Smooth muscle cell (in vitro differentiated cells): ENCODE results near the gene KCNIP1. TPM values are rescaled to one million over a fixed set of nuclear protein-coding genes. Genes with fewer than 3 reads are reported as not detected.

Source experiments
- DNase-seq: peaks from one replicate; lab custom pipeline; 2025; ENCODE audit not compliant: unreplicated experiment; lab: John Stamatoyannopoulos, UW
- H2AFZ ChIP-seq: fragments of 200-600 bp; sonication (generic); 2 replicates; pipeline ENCODE4 v1.6.0; 2016; ENCODE audit warnings: antibody characterized with exemption, low read depth, mild to moderate bottlenecking
- H3F3A ChIP-seq: fragments of 200-600 bp; sonication (generic); 2 replicates; pipeline ENCODE4 v1.6.0; 2017; ENCODE audit warnings: antibody characterized with exemption, low read depth
- H3K27ac ChIP-seq: fragments of 200-600 bp; sonication (generic); 2 replicates; pipeline ENCODE4 v1.5.1; 2016; ENCODE audit warnings: low read depth, mild to moderate bottlenecking
- H3K27me3 ChIP-seq: fragments of 200-600 bp; sonication (generic); 2 replicates; pipeline ENCODE4 v1.6.1; 2016; ENCODE audit warnings: low read depth, mild to moderate bottlenecking
- H3K36me3 ChIP-seq: fragments of 200-600 bp; sonication (generic); 2 replicates; pipeline ENCODE4 v1.5.1; 2016; ENCODE audit warnings: low read depth
- H3K4me1 ChIP-seq: fragments of 200-600 bp; sonication (generic); 2 replicates; pipeline ENCODE4 v1.5.1; 2016; ENCODE audit warnings: low read depth
- H3K4me2 ChIP-seq: fragments of 200-600 bp; sonication (generic); 2 replicates; pipeline ENCODE4 v1.6.0; 2016; ENCODE audit warnings: mild to moderate bottlenecking
- H3K4me3 ChIP-seq: fragments of 200-600 bp; sonication (generic); 2 replicates; pipeline ENCODE4 v1.5.1; 2016; ENCODE audit warnings: mild to moderate bottlenecking
- H3K79me2 ChIP-seq: fragments of 200-600 bp; sonication (generic); 2 replicates; pipeline ENCODE4 v1.6.0; 2016; ENCODE audit warnings: low read depth, mild to moderate bottlenecking
- H3K9ac ChIP-seq: fragments of 200-600 bp; sonication (generic); 2 replicates; pipeline ENCODE4 v1.6.0; 2016; ENCODE audit warnings: low read depth
- H3K9me3 ChIP-seq: fragments of 200-600 bp; sonication (generic); replicated peaks from 2 replicates; pipeline ENCODE4 v1.5.1; 2016; ENCODE audit warnings: low read depth
- H4K20me1 ChIP-seq: fragments of 200-600 bp; sonication (generic); 2 replicates; pipeline ENCODE4 v1.6.0; 2016; ENCODE audit warnings: low read depth
- WGBS: methylation state at CpG from one replicate; pipeline ENCODE4 v1.1.7; 2016; ENCODE audit warnings: low lambda C conversion rate; 5-methylcytosine and 5-hydroxymethylcytosine counted together
- polyA plus RNA-seq: library from polyadenylated mRNA; unstranded; fragments of >200 nt; fragmentation: Nextera tagmentation; extraction: Ambion mirVana; gene quantifications from 2 replicates; pipeline ENCODE4 v1.2.1, GENCODE V29; 2016
- total RNA-seq: library from RNA; depleted of rRNA; stranded (reverse); fragments of >200 nt; gene quantifications from 2 replicates; pipeline ENCODE4 v1.2.3, GENCODE V29; 2014
- TF ChIP-seq, protein P1 (sequence below): fragments of 200-600 bp; sonication (generic); IDR thresholded peaks from 2 replicates; pipeline ENCODE4 v1.5.1; 2017; ENCODE audit warnings: borderline replicate concordance, mild to moderate bottlenecking, antibody characterized with exemption; ENCODE audit not compliant: insufficient read depth, poor library complexity, severe bottlenecking

The KCNIP1 gene
- total and polyA plus RNA-seq, 2 experiments from 2014 or later, result 0.50 TPM; not detected in 1

DNA sequence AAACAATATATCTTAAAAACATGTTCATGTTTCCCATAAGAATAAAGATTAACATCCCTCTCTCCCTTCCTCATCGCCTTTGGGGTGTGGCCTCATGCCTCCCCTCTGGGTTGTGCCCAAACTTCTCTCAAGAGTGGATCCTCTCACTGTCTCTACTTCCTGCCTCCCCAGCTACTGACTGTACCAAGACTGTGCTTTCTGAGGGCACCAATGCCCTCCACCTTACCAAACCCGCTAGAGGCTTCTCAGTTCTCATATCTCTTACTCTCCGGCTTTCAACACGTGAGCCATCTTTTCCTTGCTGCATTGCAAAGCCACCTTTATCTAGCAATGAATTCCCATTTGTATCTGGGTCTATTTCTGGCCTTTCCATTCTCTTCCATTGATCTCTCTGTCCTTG is 34.4 kb upstream of the KCNIP1 start:
- H4K20me1 ChIP-seq, result no peaks in the 10 kb centered on the region
- H3K27ac ChIP-seq, result no peak overlapping the region
- no peaks in the 10 kb centered on the region for H3F3A ChIP-seq
- H3K4me1 ChIP-seq, result no peaks in the 10 kb centered on the region
- DNase-seq, result no peak
- H3K4me3 ChIP-seq, result no peak overlapping the region
- H3K9me3 ChIP-seq, result no peaks in the 10 kb centered on the region
- no peak overlapping the region for H3K9ac ChIP-seq
- H3K4me2 ChIP-seq, result no peak overlapping the region
- no peaks in the 10 kb centered on the region for H3K36me3 ChIP-seq
- no peak overlapping the region for H2AFZ ChIP-seq
- 98% methylated on average over 4 of the region's 4 CpGs for WGBS
- TF ChIP-seq, protein P1, sequence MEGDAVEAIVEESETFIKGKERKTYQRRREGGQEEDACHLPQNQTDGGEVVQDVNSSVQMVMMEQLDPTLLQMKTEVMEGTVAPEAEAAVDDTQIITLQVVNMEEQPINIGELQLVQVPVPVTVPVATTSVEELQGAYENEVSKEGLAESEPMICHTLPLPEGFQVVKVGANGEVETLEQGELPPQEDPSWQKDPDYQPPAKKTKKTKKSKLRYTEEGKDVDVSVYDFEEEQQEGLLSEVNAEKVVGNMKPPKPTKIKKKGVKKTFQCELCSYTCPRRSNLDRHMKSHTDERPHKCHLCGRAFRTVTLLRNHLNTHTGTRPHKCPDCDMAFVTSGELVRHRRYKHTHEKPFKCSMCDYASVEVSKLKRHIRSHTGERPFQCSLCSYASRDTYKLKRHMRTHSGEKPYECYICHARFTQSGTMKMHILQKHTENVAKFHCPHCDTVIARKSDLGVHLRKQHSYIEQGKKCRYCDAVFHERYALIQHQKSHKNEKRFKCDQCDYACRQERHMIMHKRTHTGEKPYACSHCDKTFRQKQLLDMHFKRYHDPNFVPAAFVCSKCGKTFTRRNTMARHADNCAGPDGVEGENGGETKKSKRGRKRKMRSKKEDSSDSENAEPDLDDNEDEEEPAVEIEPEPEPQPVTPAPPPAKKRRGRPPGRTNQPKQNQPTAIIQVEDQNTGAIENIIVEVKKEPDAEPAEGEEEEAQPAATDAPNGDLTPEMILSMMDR, result no peak
- H3K79me2 ChIP-seq, result no peaks in the 10 kb centered on the region
- H3K27me3 ChIP-seq, result no peaks in the 10 kb centered on the region

DNA sequence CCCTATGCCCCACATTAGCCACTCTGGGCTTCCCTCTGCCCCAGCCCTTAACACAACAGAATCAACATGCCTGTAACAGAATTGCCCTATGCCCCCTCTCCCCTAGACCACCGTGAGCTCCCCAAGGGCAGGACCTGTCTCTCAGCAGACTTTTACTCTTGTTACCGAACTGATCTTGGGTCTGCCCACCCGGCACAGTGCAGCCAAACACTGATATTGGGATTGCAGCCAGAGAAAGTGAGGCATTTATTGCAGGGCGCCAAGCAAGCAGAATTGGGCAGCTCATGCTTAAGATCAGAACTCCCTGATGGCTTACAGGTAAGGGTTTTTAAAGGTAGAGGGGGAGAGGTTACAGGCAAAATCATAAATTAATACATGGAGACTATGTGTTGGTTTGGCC is 33.5 kb upstream of the KCNIP1 start:
- no peaks in the 10 kb centered on the region for H3K27me3 ChIP-seq
- no peak overlapping the region for H3K4me2 ChIP-seq
- TF ChIP-seq, protein P1, result no peak
- H3K9ac ChIP-seq, result no peak overlapping the region
- no peaks in the 10 kb centered on the region for H3F3A ChIP-seq
- no peaks in the 10 kb centered on the region for H3K9me3 ChIP-seq
- WGBS, result 84% methylated on average over 4 of the region's 4 CpGs
- H3K27ac ChIP-seq, result no peak overlapping the region
- H3K4me3 ChIP-seq, result no peak overlapping the region
- DNase-seq, result no peak
- no peak overlapping the region for H2AFZ ChIP-seq
- no peaks in the 10 kb centered on the region for H3K79me2 ChIP-seq
- H3K36me3 ChIP-seq, result no peaks in the 10 kb centered on the region
- no peaks in the 10 kb centered on the region for H4K20me1 ChIP-seq
- peaks cover 2% of the 10 kb centered on the region for H3K4me1 ChIP-seq

DNA sequence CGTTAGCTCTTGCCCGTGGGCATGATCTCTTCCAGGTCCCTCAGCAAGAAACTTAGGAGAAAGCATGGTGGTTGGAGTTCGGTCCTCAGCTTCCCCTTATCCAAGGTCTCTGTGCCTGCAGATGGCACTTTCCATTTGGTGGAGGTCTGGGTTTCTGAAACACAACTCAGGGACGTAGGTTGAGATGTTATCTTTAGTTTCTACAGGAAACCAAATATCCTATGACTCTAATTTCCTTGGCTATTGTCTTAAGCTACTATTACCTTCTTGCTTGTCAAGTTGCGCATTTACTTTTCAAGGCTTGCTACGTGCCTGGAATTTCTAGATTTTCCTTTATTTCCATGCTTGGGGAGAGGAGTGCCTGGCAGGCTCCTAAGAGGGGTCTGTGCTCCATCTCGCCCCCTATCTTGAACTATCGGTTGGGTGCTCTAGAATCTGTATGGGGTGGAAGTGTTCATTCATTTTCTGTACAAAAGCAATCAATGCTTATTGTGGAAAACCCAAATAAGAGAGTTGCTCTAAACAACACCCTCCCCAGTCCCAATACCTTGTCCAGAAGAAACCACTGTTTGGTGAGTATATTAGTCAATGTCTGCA is 32.9 kb upstream of the KCNIP1 start:
- Histone ChIP-seq H3K27me3 (no peaks in the 10 kb centered on the region), H3K4me3 (no peak overlapping the region), H3K4me2 (no peak overlapping the region), H3K27ac (no peak overlapping the region), H3K36me3 (no peaks in the 10 kb centered on the region), H3K9me3 (no peaks in the 10 kb centered on the region), H3F3A (no peaks in the 10 kb centered on the region), H3K9ac (no peak overlapping the region), H2AFZ (no peak overlapping the region), H3K79me2 (no peaks in the 10 kb centered on the region), H3K4me1 (peaks cover 5% of the 10 kb centered on the region), H4K20me1 (no peaks in the 10 kb centered on the region)
- TF ChIP-seq, protein P1, result no peak
- DNase-seq, result no peak
- WGBS, result 85% methylated on average over 8 of the region's 8 CpGs

DNA sequence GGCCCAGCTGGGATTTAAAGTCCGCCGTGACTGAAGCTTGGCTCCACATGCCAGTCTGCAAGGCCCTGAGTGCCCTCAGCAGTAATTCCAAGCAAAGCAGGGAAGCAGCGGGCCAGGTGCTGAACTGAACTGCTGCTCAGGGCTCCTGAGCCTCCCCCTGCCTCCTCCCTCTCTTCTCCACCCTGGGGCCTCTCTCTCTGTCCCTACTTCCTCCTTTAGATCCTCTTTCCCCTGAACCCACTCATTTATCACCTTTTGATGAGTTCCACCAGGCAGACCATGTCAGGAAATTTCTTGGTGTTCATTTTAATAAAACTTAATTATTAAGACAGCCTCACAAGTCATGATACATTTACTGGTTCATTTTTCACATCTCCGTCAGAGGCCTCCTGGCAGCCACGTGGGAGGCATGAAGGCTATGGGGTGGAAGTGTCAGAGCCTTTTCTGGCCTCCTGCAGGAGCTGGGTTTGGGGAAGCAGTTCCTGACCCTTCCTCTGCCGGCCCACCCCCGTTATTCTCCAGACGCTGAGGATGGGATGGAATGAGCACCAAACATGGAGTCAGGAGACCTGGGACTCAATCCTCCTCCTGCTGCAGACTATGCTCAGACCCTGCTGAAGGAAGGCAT is 32.2 kb upstream of the KCNIP1 start:
- Histone ChIP-seq H3K36me3 (no peaks in the 10 kb centered on the region), H3K27me3 (no peaks in the 10 kb centered on the region), H3K4me1 (peaks cover 5% of the 10 kb centered on the region), H4K20me1 (no peaks in the 10 kb centered on the region), H3K4me2 (no peak overlapping the region), H2AFZ (no peak overlapping the region), H3K9ac (no peak overlapping the region), H3F3A (no peaks in the 10 kb centered on the region), H3K79me2 (no peaks in the 10 kb centered on the region), H3K9me3 (no peaks in the 10 kb centered on the region), H3K4me3 (no peak overlapping the region), H3K27ac (no peak overlapping the region)
- TF ChIP-seq, protein P1, result no peak
- no peak for DNase-seq
- 87% methylated on average over 8 of the region's 8 CpGs for WGBS
